ENCODE results near the gene CHST3. TPM values are rescaled to one million over a fixed set of nuclear protein-coding genes. Genes with fewer than 3 reads are reported as not detected.
"Not testable (repeated sequence)": the region's sequence is repeated elsewhere in the genome, so short reads cannot be mapped to it uniquely, and the experiment has no call there.

CHST3 gene
- total RNA-seq, 1 experiment from 2014 or later = 23.6 TPM

GRCh38 chr10:71988895-71989294, 24.7 kb downstream of the CHST3 start:
- not testable (repeated sequence) for DNase-seq (ENCODE audit: low read depth)

DNA sequence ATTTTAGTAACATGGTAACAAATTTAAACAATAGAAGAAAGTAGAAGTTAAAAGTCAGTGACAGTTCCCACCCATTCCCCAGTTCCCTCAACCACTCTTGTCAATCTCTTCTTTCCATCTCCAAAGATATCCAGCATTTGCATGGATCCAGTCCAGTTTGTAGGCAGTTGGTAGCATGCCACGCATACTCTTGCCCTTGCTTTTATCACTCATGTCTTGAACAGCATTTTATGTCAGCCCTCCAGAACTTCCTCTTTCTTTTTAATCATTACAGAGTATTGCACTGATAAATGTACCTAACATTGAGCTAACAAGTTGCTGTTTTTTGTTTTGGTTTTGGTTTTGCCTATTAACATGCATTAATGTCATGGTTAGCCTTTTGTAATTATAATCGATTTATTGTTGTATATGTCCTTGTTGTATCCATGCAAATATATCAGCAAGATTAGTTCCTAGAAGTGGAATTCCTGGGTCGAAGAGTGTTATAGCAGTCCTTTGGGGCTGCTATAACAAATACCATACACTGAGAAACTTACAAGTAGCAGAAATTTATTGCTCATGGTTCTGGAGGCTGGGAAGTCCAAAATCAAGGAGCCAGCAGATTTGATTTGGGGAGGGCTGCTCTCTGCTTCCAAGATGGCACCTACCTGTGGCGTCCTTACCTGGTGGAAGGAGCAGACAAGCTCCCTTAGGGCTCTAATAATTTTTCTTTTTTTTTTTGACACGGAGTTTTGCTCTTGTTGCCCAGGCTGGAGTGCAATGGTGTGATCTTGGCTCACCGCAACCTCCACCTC, 25.7 kb downstream of the CHST3 start:
- no peak for DNase-seq (ENCODE audit: low read depth)

- no peak for DNase-seq (ENCODE audit: low read depth)
Observed at GRCh38 chr10:71990706-71991269, 26.6 kb downstream of the CHST3 start.

DNA sequence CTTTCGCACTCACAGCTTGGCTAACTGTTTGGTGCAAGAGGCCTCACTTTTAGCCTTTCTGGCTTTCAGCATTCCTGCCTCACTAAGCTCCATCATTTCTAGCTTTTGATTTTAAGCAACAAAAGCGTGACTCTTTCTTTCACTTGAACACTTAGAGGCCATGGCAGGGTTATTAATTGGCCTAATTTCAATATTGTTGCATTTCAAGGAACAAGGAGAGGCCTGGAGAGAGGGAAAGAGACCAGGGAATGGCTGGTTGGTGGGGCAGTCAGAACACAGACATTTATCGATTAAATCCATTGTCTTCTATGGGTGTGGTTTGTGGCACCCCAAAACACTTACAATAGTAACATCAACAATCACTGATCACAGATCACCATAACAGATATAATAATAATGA, 31.3 kb downstream of the CHST3 start:
- DNase-seq (ENCODE audit: low read depth) = no peak

DNA sequence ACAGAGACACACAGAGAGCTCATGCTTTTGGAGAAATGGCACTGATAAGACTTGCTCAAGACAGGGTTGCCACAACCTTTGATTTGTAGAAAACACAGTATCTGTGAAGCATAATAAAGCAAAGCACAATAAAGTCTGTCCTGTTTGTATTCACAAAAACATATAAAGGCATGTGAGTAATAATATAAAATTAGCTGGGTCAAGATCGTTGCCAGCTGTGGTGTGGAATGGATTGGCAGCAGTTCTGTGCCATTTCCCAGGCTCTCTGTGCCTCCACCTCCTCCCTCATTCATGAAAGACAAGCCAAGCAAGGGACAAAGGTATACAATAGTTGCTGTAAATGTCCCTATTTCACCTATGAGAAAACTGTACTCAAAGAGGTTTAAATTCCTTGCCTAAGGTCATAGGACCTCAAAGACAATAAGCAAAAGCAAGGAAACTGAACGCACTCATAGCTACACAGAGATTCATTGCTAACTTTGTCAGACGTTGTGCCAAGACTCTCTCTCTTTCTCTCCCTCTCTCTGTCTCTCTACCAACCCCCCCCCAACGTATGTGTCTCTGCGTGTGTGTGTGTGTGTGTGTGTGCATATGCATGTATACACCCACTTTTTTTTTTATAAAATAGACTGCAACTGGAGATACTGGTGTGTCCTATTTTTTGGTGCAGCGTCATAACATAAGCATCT, 31.8 kb downstream of the CHST3 start:
- DNase-seq (ENCODE audit: low read depth) = no peak

DNA sequence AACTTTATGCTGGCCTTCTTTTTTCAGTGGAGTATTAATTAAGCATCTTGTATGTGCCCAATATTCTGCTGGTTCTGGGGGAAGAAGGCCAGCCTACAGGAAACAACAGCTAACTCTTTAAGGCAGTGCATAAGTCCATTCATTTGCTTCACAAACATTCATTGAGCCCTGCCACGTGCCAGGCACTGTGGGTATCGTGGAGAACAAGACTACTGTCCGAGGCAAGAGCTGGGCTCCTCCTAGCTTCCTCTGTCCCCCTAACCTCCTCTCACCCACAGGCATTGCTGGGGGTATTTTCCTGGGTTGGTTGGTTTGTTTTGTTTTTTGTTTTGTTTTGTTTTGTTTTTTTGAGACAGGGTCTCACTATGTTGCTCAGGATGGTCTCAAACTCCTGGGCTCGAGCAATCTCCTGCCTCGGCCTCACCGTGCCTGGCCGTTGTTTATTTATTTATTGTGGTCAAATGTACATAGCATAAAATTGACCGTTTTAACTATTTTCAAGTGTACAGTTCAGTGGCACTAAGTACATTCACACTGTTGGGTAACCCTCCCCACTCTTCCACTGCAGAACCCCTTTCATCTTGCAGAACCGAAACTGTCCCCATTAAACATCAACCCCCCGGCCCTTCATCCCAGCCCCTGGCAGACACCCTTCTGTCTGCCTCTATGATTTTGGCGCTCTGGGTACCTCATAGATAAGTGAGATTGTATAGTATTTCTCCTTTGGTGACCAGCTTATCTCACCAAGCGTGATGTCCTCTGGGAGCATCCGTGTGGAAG, 32.6 kb downstream of the CHST3 start:
- DNase-seq (ENCODE audit: low read depth) = no peak

GRCh38 chr10:71998119-71998839, 34.1 kb downstream of the CHST3 start:
- no peak for DNase-seq (ENCODE audit: low read depth)

DNA sequence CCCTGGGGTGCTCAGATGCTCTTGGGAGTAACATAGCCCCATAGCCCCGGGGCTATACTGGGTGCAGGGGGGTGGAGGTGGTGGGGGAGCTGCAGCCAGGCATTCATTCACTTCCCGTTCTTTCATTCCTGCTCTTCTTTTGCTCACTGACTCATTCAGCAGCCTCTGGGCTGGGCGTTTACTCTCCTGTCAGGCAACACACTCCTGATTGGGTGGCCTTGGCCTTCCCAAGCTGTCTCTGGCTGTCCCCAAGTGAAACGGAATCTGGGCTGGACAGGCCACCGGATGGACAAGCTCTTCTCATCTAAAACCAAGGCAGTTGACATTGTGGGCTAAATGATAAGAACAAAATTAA, 34.6 kb downstream of the CHST3 start:
- peak; percentile 77 for DNase-seq (ENCODE audit: low read depth)

- DNase-seq (ENCODE audit: low read depth) = no peak
Observed at GRCh38 chr10:71999360-72000072, 35.3 kb downstream of the CHST3 start.

DNA sequence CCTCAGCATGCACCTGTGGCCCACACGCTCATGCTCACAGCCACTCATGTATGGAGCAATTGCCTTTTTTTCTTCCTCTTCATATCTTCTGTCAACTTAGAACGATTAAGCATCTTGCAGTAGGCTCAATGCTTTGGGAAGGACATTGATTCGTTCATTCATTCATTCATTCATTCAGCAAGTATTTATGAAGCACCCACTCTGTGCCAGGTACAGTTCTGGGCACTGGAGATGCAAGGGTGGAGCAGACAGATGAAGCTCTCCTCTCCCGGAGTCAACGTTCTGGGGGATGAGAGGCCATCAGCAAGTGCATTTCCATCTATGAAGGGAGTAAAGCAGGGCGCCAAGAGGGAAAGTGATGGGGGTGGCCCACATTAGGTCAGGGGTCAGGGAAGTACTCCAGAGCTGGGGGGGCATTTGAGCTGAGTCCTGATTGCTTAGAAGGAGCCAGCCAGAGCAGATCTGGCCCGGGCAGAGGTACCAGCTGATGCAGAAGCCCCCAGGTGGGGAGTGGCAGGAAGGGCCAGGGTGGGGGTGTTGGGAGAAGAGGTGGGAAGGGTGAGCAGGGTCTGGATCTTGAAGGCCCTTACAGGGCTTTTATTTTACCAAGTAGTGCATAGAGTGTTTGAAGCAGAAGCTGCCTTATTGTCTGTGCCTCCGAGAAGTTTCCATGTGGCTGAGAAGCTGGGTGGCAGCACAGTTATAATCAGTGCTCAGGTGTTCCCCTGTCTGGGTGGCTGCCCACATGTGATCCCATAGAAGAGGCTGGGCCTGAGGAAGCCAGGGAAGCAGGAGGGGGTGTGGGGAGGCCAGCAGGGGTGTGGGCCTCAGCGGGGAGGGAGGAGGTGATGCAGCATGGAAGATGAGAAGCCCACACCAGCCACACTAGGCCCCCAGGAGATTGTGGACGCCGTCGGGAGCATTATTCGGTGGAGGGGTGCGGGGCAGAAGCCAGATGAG, 36.2 kb downstream of the CHST3 start:
- no peak for DNase-seq (ENCODE audit: low read depth)

- DNase-seq (ENCODE audit: low read depth) = no peak
Observed at GRCh38 chr10:72001033-72001395, 36.8 kb downstream of the CHST3 start.

GRCh38 chr10:72002354-72003295, 38.4 kb downstream of the CHST3 start:
- no peak for DNase-seq (ENCODE audit: low read depth)

DNA sequence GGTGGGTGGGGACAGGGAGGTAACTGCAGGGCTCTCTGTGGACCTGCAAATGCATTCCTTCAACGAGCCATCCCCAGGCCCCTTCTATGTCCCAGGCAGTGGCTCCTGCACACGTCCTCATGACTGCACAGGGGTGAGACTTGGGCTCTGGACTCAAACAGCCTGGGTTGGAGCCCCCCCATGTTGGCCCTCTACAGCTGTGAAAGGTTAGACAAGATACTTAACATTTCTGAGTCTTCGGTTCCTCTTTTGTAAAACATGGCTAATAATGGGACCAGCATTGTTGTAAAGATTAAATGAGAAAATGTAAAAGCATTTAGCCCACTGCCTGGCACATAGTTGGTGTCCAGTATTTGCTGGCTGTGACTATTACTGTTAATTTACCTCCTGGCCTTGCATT, 41.8 kb downstream of the CHST3 start:
- no peak for DNase-seq (ENCODE audit: low read depth)

DNA sequence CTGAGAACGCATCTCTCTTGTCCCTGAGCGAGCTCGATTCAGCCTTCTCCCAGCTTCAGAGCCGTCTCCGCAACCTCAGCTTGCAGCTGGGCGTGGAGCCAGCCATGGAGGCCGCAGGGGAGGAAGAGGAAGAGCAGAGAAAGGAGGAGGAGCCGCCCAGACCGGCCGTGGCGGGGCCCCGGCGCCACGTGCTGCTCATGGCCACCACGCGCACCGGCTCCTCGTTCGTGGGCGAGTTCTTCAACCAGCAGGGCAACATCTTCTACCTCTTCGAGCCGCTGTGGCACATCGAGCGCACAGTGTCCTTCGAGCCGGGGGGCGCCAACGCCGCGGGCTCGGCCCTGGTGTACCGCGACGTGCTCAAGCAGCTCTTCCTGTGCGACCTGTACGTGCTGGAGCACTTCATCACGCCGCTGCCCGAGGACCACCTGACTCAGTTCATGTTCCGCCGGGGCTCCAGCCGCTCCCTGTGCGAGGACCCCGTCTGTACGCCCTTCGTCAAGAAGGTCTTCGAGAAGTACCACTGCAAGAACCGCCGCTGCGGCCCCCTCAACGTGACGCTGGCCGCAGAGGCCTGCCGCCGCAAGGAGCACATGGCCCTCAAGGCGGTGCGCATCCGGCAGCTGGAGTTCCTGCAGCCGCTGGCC, 43.2 kb downstream of the CHST3 start:
- no peak for DNase-seq (ENCODE audit: low read depth)

- DNase-seq (ENCODE audit: low read depth) = no peak
Observed at GRCh38 chr10:72008096-72008981, 44.1 kb downstream of the CHST3 start.

GRCh38 chr10:72009051-72009424, 44.8 kb downstream of the CHST3 start:
- no peak for DNase-seq (ENCODE audit: low read depth)
